Stimulated activated CD4-positive, alpha-beta T cell treated with anti-CD3 and anti-CD28 coated beads, Interleukin-2, amount 100 ng/mL, for 48 hours (primary cell): Measurements from ENCODE around the gene CAMKK2.
"Not testable (repeated sequence)": the region's sequence is repeated elsewhere in the genome, so short reads cannot be mapped to it uniquely, and the experiment has no call there.

Experiments
- DNase-seq, 2 donors: peaks; one replicate each; pipeline ENCODE4 v3.0.0-alpha.2; 2020

The CAMKK2 gene

DNA sequence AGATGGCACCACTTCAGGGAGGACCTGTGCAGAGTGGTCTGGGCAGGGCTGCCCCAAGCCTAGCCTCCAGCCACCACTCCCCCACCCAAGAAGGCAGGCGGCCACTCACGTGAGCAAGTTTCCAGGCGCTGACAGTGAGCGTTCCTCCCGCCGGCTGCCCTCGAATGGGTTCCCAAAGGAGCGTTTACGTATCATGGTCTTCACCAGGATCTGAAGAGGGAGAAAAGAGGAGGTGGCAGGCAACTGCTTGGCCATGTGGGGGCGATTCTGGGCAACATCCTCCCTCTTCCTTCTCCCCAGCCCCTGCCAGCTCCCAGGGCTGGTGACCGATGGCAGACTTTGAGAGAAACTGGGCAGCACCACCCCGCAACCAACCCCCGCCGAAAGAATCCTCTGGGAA is 51.5 kb downstream of the CAMKK2 start:
- no peak for DNase-seq

DNA sequence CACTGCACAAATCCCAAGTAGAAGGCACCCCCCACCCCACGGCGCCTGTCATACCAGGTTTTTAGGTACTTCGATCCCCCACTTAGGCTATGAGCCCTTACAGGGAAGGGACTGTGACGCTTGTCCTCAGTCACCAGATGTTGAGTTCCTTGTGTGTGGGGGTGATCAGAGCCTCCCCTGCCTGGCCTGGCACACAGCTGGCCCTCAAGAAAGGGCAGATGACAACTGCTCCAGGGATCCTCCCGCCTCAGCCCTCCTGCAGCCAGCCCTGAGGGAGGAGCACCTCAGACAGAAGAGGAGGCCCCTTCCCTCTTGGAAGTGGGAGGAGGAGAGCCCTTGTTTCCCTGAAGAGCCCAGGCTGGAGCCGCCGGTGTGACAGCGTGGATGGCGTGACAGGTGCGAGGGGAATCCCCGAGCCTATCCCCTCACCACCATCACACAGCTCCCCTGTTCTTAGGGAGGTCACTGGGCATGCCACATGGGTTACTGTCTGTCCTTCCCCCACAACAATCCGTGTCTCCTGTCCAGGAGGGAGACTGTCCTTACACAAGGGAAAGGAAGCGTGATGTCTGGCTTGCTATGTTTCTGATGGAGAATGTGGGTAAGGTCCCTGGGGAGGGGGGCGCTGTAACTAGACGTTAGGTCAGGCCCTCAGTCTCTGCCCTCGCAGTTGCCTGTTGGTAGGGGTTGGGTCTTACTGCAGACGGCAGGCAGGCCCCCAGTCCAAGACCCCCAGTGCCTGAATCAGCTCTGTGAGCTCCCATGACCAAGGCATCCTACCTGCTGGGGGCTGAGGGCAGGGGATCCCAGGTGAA is 55.1 kb downstream of the CAMKK2 start:
- no peak for DNase-seq

GRCh38 chr12:121240484-121241101 is 55.9 kb downstream of the CAMKK2 start:
- peak; percentile 57 to 58 for DNase-seq

- DNase-seq = no peak
Measured at GRCh38 chr12:121240062-121240420, 56.5 kb downstream of the CAMKK2 start.

GRCh38 chr12:121239351-121240061 is 57.0 kb downstream of the CAMKK2 start:
- DNase-seq = no peak

DNA sequence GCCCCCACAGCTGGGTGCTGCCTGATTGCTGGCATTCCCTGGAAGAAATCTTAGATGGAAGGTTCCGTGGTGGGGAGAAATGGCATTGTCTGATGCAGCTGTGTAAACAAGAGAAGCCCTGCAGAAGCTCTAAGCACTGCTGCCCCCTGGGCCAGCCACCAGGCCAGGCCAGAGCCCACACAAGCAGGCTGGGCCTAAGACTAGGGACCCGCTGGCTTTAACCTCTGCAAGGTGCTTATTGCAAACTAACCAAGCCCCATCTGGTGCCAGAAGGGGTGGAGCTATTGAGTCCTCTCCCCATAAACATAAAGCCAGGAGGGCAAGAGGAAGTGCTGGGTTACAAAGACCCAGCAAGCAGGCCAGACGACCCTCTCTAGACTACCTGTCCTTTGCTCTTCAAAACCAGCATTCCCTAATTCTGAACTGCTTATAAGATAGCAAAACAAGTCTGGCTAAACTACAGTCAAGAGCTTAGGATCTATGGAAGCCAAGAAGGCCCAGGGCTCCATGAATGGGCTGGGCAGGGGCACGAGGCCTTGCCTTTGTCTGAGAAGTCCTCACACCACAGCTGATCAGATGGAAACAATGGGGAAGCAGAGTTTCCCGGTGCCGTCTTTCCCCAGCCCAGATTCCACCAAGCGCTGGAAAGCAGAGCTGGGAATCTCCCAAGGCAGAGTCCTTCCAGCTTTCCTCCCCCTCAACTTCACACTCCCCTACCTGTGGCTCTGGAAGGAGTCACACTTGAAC is 57.7 kb downstream of the CAMKK2 start:
- DNase-seq = no peak

DNA sequence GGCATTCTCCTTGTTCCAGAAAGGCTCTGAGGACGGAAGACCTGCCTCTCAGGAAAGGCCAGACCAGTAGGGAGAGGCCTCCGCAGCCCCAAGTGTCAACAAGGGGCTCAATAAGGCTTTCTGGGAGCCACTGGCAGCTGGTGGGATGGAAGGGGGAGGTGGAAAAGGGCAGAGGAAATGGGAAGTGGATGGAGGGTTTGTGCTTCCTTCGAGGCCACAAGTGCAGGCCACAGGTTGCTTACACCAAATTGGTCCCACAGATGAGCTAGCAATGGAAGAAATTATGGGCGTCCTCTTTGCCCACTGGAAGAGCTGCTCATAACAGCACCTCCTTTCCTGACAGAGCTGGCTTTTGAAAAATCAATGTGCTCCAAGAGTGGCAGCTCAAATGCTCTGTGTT is 58.4 kb downstream of the CAMKK2 start:
- DNase-seq = no peak

GRCh38 chr12:121237415-121237814 is 59.1 kb downstream of the CAMKK2 start:
- no peak for DNase-seq

DNA sequence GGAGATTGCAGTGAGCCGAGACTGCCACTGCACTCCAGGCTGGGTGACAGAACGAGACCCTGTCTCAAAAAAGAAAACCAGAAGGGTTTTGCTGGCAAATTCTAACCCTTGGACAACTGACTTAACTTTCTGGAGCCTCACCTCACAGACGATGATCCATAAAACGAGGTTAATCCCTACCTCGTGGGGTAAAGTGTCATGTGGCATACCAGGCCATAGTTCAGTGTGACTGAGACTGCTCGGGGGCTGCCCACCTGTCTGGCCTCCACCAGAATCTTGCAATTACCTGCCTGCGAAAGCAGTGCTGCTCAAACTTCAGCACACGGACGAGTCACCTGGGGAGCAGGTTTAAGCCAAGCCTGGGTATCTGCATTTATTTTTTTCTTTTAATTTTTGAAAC is 59.7 kb downstream of the CAMKK2 start:
- no peak for DNase-seq

DNA sequence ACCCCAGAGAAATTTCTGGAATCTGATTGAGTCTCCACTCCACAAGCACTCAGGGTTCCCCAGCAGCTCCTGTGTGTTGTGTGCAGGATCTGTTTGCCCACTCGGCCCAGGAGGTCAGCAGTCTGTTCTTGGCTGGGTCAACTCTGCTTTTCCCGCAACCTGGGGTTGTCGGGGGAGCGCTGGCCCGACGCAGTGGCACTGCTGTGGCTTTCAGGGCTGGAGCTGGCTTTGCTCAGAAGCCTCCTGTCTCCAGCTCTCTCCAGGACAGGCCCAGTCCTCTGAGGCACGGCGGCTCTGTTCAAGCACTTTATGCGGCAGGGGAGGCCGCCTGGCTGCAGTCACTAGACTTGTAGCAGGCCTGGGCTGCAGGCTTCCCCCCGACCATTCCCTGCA is 62.9 kb downstream of the CAMKK2 start:
- DNase-seq = no peak

- no peak for DNase-seq
Measured at GRCh38 chr12:121232977-121233627, 63.4 kb downstream of the CAMKK2 start.

DNA sequence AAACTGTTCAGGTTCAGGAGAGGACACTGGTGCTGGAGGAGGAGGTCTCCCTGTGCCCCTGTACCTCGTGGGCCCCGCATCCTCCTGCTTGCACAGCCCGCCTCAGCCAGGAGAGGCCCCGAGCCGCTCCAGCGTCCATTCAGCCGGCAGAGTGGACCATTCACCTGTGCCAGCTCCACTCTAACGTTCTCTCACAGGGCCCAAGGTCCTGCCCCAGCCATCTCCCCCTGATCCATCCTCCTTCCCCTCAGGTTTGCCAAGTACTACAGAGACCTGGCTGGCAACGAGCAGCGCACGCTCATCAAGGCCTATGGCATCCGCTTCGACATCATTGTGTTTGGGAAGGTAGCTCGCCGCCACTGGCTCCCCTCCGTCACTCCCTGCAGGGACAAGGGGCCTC is 64.3 kb downstream of the CAMKK2 start:
- DNase-seq = no peak

GRCh38 chr12:121230538-121230907 is 66.0 kb downstream of the CAMKK2 start:
- no peak for DNase-seq

DNA sequence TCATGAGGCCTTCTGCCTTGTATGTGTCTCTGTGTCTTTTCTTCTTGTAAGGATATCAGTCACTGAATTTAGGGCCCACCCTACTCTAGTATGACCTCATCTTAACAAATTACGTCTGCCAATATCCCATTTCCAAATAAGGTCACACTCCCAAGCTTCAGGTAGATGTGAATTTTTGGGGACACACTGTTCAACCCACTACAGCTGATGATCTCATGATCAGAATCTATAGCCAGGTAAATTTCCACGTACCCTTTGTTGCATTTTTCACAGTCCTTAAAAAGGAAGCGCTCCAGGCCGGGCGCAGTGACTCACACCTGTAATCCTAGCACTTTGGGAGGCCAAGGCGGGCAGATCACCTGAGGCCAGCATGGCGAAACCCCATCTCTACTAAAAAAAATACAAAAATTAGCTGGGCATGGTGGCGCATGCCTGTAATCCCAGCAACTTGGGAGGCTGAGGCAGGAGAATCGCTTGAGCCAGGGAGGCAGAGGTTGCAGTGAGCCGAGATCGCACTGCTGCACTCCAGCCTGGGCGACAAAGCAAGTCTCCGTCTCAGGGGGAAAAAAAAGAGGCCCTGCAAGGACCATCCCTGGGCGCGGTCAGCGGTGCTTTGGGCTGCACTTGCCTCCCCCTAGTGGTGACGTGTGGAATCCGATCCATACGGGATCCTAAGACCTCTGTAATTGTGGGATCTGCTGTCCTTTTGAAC is 66.5 kb downstream of the CAMKK2 start:
- DNase-seq = peak; percentile 61 to 64

- DNase-seq = no peak
Measured at GRCh38 chr12:121228919-121229665, 67.4 kb downstream of the CAMKK2 start.

DNA sequence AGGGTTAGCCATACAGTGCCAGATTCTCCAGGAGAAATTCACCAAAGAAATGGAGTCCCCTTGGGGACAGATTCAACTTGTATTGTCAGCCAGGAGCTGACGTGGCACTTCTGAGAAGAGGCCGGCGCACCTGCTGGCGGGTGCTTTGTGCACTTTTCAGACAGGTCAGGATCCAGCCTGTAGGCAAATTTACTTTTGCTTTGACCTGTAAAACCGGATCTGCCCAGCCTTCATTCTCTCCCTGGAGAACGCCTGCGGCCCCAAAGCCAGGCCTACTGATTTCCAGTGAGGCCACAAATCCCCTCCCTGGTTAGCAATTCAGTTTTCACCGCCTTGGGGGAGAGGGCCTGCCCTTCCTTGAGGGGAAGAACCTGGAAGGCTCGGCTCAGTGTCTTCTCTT is 69.2 kb downstream of the CAMKK2 start:
- DNase-seq = no peak

- DNase-seq = not testable (repeated sequence)
Measured at GRCh38 chr12:121226871-121227270, 69.6 kb downstream of the CAMKK2 start.

DNA sequence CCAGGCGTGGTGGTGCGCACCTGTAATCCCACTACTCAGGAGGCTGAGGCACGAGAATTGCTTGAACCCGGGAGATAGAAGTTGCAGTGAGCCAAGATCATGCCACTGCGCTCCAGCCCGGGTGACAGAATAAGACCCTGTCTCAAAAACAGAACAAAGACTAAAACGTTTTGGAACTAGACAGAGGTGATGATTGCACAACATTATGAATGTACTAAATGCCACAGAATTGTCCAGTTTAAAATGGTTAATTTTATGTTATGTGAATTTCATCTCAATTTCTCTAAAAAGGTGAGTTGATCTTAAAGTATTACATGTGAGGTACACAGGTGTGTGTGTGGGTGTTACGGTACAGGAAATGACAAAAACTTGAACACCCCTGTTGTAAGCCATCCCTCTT is 70.1 kb downstream of the CAMKK2 start:
- DNase-seq = no peak

DNA sequence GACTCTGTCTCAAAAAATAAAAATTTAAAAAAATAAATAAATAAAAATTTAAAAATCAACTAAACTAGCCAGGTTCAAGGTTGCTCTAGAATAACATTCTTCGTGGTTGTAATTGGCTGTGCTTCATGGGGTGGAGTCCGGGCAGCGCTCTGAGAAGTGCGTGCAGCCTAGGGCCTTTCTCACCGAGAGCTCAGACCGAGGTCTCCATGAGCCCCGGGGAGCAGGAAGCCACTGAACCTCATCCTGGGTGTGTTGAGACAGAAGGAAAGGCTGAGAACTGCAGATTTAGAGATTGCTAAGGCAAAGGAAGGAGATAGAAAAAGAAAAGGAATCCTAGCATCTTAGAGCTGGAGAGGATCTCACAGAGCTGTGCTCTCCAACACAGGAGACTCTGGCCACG is 71.9 kb downstream of the CAMKK2 start:
- no peak for DNase-seq

GRCh38 chr12:121223292-121224285 is 72.9 kb downstream of the CAMKK2 start:
- DNase-seq = no peak
